A673 (cell line): Measurements from ENCODE around the gene IL21R. TPM values are rescaled to one million over a fixed set of nuclear protein-coding genes. Genes with fewer than 3 reads are reported as not detected.

Experiments used
- BruUV-seq: library from RNA; stranded (reverse); fragments of 400-500 nt; replicated peaks from 2 replicates; lab custom pipeline; 2021; lab: Mats Ljungman, UMichigan
- CTCF ChIA-PET: fragments of 300-600 bp; sonication (Branson Sonifier 250); formaldehyde crosslinking; loops from one replicate; lab custom pipeline; 2022; ENCODE audit warnings: antibody characterized with exemption; lab: Charles Lee
- POLR2A ChIA-PET: fragments of 300-600 bp; sonication (Branson Sonifier 250); formaldehyde crosslinking; loops from one replicate; lab custom pipeline; 2022; ENCODE audit warnings: antibody characterized with exemption; ENCODE audit not compliant: low non-redundant PET; lab: Charles Lee
- DNase-seq: peaks from one replicate; pipeline ENCODE4 v3.0.0-alpha.2; 2015; ENCODE audit warnings: low spot score
- H3K27ac ChIP-seq: fragments of 200-600 bp; sonication (generic); 2 replicates; pipeline ENCODE4 v1.5.1; 2016; ENCODE audit warnings: mixed run types, low read depth, mild to moderate bottlenecking, mixed read lengths, antibody characterized with exemption, low read length; ENCODE audit not compliant: poor library complexity, severe bottlenecking
- H3K27me3 ChIP-seq: fragments of 200-600 bp; sonication (generic); replicated peaks from 2 replicates; pipeline ENCODE4 v1.6.1; 2017; ENCODE audit warnings: mixed run types, low read depth, mild to moderate bottlenecking, mixed read lengths, antibody characterized with exemption, low read length; ENCODE audit not compliant: insufficient read depth, poor library complexity
- H3K36me3 ChIP-seq: fragments of 200-600 bp; sonication (generic); 2 replicates; pipeline ENCODE4 v1.6.1; 2016; ENCODE audit warnings: mixed run types, mild to moderate bottlenecking, mixed read lengths, antibody characterized with exemption, low read length; ENCODE audit not compliant: insufficient read depth, poor library complexity, severe bottlenecking
- H3K4me1 ChIP-seq: fragments of 200-600 bp; sonication (generic); 2 replicates; pipeline ENCODE4 v1.6.1; 2017; ENCODE audit warnings: mixed run types, mild to moderate bottlenecking, mixed read lengths, antibody characterized with exemption, low read length; ENCODE audit not compliant: insufficient read depth, poor library complexity, severe bottlenecking
- H3K4me3 ChIP-seq: fragments of 200-600 bp; sonication (generic); 2 replicates; pipeline ENCODE4 v1.5.1; 2016; ENCODE audit warnings: low read depth, mixed run types, mild to moderate bottlenecking, mixed read lengths, low read length; ENCODE audit not compliant: poor library complexity, severe bottlenecking
- H3K9me3 ChIP-seq: fragments of 200-600 bp; sonication (generic); 2 replicates; pipeline ENCODE4 v1.6.1; 2016; ENCODE audit warnings: mixed run types, low read depth, mild to moderate bottlenecking, mixed read lengths, antibody characterized with exemption, low read length; ENCODE audit not compliant: poor library complexity, severe bottlenecking
- CTCF ChIP-seq: fragments of 300-800, 200-600 bp; sonication (generic); conservative IDR thresholded peaks from 2 replicates; pipeline ENCODE4 v1.5.1; 2017; ENCODE audit warnings: low read depth, mild to moderate bottlenecking, antibody characterized with exemption, low read length, moderate library complexity, mixed read lengths
- EZH2 ChIP-seq: fragments of 200-600 bp; sonication (generic); IDR thresholded peaks from 2 replicates; pipeline ENCODE4 v1.6.1; 2017; ENCODE audit warnings: borderline replicate concordance, low read depth, mild to moderate bottlenecking, mixed read lengths, antibody characterized with exemption, low read length; ENCODE audit not compliant: poor library complexity, severe bottlenecking
- intact Hi-C: fragments of 100-400 bp; cut with micrococcal nuclease; formaldehyde crosslinking; loops from one replicate; pipeline ENCODE4 v1.10.0; 2022; ENCODE audit not compliant: unreplicated experiment
- total RNA-seq: library from RNA; stranded (reverse); gene quantifications from 2 replicates; pipeline ENCODE4 v1.2.3, GENCODE V29; 2021

The IL21R gene
- total RNA-seq, 1 experiment from 2014 or later, result 0.19 TPM

DNA sequence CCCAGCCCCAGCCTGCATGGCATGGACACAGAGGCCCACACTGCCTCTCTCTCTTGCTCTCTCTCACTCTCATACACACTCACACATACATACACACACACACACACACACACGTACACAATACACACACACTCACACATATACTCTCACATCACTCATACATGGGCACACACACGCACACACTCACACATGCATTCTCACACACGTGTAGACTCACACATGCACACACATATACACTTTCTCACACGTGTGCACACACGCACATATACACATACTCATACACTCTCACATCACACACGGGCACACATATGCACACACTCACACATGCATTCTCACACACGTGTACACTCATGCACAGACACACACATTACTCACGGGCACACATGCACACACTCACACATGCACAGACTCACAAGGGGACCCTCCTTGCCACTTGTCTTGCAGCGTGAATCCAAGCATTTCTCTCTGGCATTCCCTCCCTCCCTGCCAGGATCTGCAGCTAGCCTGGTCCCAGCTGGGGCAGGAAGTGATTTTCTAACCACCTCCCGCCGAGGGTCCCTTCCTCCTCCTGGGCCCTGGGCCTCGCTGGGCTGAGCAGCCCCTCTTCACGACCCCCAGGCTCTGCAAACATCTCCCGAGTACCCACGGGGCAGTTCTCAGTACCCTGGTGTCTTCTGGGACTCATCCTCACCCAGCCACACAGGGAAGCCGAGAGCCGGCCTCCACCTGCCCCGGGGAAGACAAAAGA lies 37.5 kb downstream of the IL21R start:
- ChIA-PET POLR2A (no interaction called here), CTCF (no interaction called here)
- Histone ChIP-seq H3K27me3 (no peaks in the 10 kb centered on the region), H3K27ac (no peak overlapping the region), H3K4me3 (no peak overlapping the region), H3K9me3 (peaks cover 3% of the 10 kb centered on the region), H3K36me3 (no peaks in the 10 kb centered on the region), H3K4me1 (no peaks in the 10 kb centered on the region)
- no TSS peak for BruUV-seq
- TF ChIP-seq EZH2 (no peak), CTCF (no peak)
- DNase-seq, result no peak
- intact Hi-C loops, result no loop called here

DNA sequence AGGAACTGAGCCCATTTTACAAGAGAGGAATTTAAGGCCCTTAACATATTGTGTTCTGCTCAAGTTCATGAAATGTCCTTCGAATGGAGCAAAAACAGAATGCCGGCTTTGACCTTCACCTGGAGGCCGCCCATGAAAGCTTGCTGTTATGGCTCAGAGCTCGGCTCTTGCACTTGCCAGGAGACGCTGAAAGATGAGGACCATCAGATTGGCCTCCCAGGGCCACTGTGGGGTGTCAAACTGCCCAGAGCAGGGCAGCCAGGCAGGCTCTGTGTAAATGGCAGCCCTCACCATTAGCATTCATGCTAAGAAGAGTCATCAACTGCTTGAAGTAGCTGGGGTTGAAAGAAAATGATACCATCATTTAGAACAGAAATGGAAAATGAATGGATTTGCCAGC lies 39.3 kb downstream of the IL21R start:
- Histone ChIP-seq H3K9me3 (peaks cover 12% of the 10 kb centered on the region), H3K36me3 (no peaks in the 10 kb centered on the region), H3K27me3 (no peaks in the 10 kb centered on the region), H3K4me3 (no peak overlapping the region), H3K4me1 (no peaks in the 10 kb centered on the region), H3K27ac (no peak overlapping the region)
- BruUV-seq, result no TSS peak
- intact Hi-C loops, result no loop called here
- CTCF ChIA-PET, result no interaction called here
- DNase-seq, result no peak
- POLR2A ChIA-PET, result no interaction called here
- TF ChIP-seq EZH2 (no peak), CTCF (no peak)

DNA sequence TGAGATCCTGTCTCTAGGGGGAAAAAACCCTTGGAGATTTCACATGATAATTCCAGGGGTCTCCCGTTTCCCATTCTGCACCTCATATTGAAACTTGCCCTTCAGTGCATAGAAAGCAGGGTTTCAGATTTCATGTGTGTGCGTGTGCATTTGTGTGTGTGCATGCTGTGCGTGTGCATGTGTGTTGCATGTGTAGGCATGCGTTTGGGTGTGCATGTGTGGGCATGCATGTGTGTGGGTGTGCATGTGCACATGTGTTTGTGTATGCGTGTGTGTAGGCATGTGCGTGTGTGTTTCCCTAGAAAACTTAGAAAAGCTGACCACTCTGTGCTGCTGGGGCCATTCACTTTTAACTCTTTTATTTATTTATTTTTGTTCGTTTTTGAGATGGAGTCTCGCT lies 40.0 kb downstream of the IL21R start:
- H3K9me3 ChIP-seq, result peaks cover 12% of the 10 kb centered on the region
- no peak overlapping the region for H3K4me3 ChIP-seq
- ChIA-PET POLR2A (no interaction called here), CTCF (no interaction called here)
- no peak for TF ChIP-seq CTCF
- TF ChIP-seq EZH2, result no peak
- intact Hi-C loops, result no loop called here
- no TSS peak for BruUV-seq
- H3K27me3 ChIP-seq, result no peaks in the 10 kb centered on the region
- no peaks in the 10 kb centered on the region for H3K4me1 ChIP-seq
- H3K36me3 ChIP-seq, result no peaks in the 10 kb centered on the region
- DNase-seq, result no peak
- H3K27ac ChIP-seq, result no peak overlapping the region
